Measurements from ENCODE around the gene DISC1.

Gene DISC1

GRCh38 chr1:231827337-231828105, 200.9 kb downstream of the DISC1 start:
- DNase-seq = no peak

GRCh38 chr1:231828182-231828920, 201.8 kb downstream of the DISC1 start:
- no peak for DNase-seq

GRCh38 chr1:231829332-231829731, 202.7 kb downstream of the DISC1 start:
- DNase-seq = no peak

GRCh38 chr1:231836227-231836893, 209.8 kb downstream of the DISC1 start:
- no peak for DNase-seq

GRCh38 chr1:231838521-231838920, 211.9 kb downstream of the DISC1 start:
- DNase-seq = no peak

GRCh38 chr1:231839999-231840398, 213.4 kb downstream of the DISC1 start:
- no peak for DNase-seq

- DNase-seq = no peak
Observed at GRCh38 chr1:231841616-231842344, 215.2 kb downstream of the DISC1 start.

- no peak for DNase-seq
Observed at GRCh38 chr1:231842441-231842840, 215.9 kb downstream of the DISC1 start.

- no peak for DNase-seq
Observed at GRCh38 chr1:231844986-231845502, 218.5 kb downstream of the DISC1 start.

- no peak for DNase-seq
Observed at GRCh38 chr1:231847612-231848397, 221.2 kb downstream of the DISC1 start.

GRCh38 chr1:231849981-231850380, 223.4 kb downstream of the DISC1 start:
- DNase-seq = no peak

- DNase-seq = no peak
Observed at GRCh38 chr1:231850786-231851185, 224.2 kb downstream of the DISC1 start.

GRCh38 chr1:231853588-231854207, 227.1 kb downstream of the DISC1 start:
- DNase-seq = no peak

- DNase-seq = no peak
Observed at GRCh38 chr1:231855361-231855760, 228.8 kb downstream of the DISC1 start.

GRCh38 chr1:231855926-231856325, 229.3 kb downstream of the DISC1 start:
- no peak for DNase-seq

GRCh38 chr1:231856426-231856825, 229.8 kb downstream of the DISC1 start:
- no peak for DNase-seq

- no peak for DNase-seq
Observed at GRCh38 chr1:231856894-231857293, 230.3 kb downstream of the DISC1 start.

GRCh38 chr1:231857609-231858135, 231.1 kb downstream of the DISC1 start:
- no peak for DNase-seq

- no peak for DNase-seq
Observed at GRCh38 chr1:231860221-231861088, 233.9 kb downstream of the DISC1 start.
